ENCODE results near the gene TMEM132C.

- TF ChIP-seq ZNF12 (CRISPR knock-in tag; IDR thresholded peaks at IDR 0.05) (no peak), ZSCAN29 (CRISPR knock-in tag; conservative IDR thresholded peaks at IDR 0.05) (no peak), CTCF (CRISPR knock-in tag; IDR thresholded peaks at IDR 0.05) (no peak), CAMTA2 (CRISPR knock-in tag; IDR thresholded peaks at IDR 0.05; ENCODE audit: borderline replicate concordance) (no peak)
Measured at GRCh38 chr12:128652136-128652751, 385.3 kb downstream of the TMEM132C start.
